Kidney epithelial cell (primary cell): ENCODE measurements around the gene HUS1B. TPM values are rescaled to one million over a fixed set of nuclear protein-coding genes. Genes with fewer than 3 reads are reported as not detected.
A peak's percentile ranks its signal among the peaks of the same experiment; 100 is the strongest.
"Not testable (repeated sequence)": the region's sequence is repeated elsewhere in the genome, so short reads cannot be mapped to it uniquely, and the experiment has no call there.

Experiments used
- DNase-seq: peaks from one replicate; pipeline ENCODE4 v3.0.0-alpha.2; 2010; ENCODE audit warnings: low read depth
- H3K27me3 ChIP-seq: 2 replicates; pipeline ENCODE4 v1.6.0; 2011; ENCODE audit warnings: low read length; ENCODE audit not compliant: control insufficient read depth, insufficient read depth
- H3K36me3 ChIP-seq: 2 replicates; pipeline ENCODE4 v1.5.1; 2011; ENCODE audit warnings: low read length; ENCODE audit not compliant: control insufficient read depth, insufficient read depth
- H3K4me3 ChIP-seq: 2 replicates; pipeline ENCODE4 v1.5.1; 2011; ENCODE audit warnings: low read depth, mild to moderate bottlenecking, control low read depth, low read length
- total RNA-seq: library from RNA; depleted of rRNA; stranded (reverse); fragments of >200 nt; gene quantifications from 2 replicates; pipeline ENCODE4 v1.2.3, GENCODE V29; 2015
- TF ChIP-seq, protein P1 (sequence below): IDR thresholded peaks from 2 replicates; pipeline ENCODE4 v1.5.1; 2011; ENCODE audit warnings: mild to moderate bottlenecking, moderate library complexity, low read length, control low read depth, inconsistent platforms; ENCODE audit not compliant: insufficient read depth, poor library complexity, severe bottlenecking

HUS1B gene
- total RNA-seq, 1 donor from 2014 or later, result not detected

DNA sequence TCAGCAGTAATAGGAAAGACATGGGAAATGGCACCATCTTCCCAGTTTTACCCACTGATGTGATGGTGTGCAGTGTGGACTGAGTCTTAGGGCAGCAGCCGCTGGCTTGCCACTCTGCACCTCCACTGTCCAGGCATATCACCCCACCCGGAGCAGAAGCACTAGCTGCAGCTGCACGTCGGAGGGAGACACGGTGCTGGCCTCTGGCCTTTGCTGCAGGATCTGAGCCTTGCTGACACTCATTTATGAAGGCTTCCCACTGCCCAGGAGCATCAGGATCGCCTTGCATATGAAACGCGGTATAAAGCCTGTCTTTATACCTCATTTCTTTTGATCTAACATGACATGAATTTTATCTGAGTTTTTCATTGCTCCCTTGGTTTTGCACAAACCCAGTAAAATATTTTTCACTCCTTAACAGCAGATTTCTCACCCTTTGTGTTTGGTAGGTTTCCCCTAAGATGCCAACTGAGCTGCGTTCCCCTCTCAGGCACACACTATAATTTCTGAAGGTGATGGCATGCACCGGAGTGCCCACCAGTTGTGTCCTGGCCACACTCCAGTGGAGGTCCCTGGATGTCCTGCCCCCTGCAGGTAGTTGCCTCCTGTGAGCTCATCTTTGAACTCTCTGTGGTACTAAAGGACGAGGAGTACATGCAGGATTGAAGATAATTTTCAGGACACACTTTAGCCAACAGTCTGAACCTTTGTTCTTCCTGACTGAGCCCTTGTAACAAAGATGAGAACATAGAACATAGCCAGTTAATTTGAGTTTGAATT is 45.0 kb upstream of the HUS1B start:
- no peaks in the 10 kb centered on the region for H3K27me3 ChIP-seq
- no peak for DNase-seq
- H3K36me3 ChIP-seq, result no peaks in the 10 kb centered on the region
- no peak overlapping the region for H3K4me3 ChIP-seq
- TF ChIP-seq, protein P1, sequence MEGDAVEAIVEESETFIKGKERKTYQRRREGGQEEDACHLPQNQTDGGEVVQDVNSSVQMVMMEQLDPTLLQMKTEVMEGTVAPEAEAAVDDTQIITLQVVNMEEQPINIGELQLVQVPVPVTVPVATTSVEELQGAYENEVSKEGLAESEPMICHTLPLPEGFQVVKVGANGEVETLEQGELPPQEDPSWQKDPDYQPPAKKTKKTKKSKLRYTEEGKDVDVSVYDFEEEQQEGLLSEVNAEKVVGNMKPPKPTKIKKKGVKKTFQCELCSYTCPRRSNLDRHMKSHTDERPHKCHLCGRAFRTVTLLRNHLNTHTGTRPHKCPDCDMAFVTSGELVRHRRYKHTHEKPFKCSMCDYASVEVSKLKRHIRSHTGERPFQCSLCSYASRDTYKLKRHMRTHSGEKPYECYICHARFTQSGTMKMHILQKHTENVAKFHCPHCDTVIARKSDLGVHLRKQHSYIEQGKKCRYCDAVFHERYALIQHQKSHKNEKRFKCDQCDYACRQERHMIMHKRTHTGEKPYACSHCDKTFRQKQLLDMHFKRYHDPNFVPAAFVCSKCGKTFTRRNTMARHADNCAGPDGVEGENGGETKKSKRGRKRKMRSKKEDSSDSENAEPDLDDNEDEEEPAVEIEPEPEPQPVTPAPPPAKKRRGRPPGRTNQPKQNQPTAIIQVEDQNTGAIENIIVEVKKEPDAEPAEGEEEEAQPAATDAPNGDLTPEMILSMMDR, result peak; percentile 35

DNA sequence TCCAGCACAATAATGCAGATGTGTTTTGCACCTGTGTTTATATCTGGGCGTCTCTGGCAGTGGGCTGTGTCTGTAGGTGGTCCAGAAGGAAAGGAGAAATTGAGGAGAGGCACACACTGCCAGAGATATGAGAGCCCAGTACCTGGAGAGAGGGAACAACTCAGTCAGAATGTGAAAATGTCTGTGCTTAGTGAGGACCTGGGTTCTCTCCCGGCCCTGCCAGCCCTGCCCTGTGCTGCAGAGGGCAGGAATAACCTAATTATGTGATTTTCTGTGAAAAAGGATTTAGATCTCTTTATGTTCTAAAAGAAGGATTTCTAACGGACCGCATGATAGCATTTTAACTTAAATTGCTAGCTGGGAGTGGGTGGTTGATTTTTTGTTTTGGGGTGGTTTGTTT is 44.3 kb upstream of the HUS1B start:
- TF ChIP-seq, protein P1, result no peak
- Histone ChIP-seq H3K4me3 (no peak overlapping the region), H3K36me3 (no peaks in the 10 kb centered on the region), H3K27me3 (no peaks in the 10 kb centered on the region)
- DNase-seq, result no peak

DNA sequence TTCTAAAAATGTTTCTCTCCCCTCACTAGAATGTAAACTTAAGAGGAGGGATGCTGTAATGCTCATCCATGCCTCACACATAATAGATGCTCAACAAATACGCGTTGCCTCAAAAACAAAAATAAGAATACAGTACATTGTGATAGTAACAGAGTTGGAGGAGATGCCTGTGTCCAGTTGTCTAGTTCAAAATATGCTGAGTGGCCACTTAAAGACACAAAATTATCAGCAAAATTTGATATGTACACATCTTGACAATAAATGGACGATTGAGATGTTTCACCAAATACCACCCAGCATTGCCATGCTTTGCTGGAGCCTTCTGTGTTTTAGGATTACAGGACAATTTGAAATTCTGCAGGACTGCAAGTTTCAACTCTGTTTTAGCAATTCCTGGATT is 43.6 kb upstream of the HUS1B start:
- no peak for DNase-seq
- Histone ChIP-seq H3K4me3 (no peak overlapping the region), H3K27me3 (no peaks in the 10 kb centered on the region), H3K36me3 (no peaks in the 10 kb centered on the region)
- TF ChIP-seq, protein P1, result no peak

DNA sequence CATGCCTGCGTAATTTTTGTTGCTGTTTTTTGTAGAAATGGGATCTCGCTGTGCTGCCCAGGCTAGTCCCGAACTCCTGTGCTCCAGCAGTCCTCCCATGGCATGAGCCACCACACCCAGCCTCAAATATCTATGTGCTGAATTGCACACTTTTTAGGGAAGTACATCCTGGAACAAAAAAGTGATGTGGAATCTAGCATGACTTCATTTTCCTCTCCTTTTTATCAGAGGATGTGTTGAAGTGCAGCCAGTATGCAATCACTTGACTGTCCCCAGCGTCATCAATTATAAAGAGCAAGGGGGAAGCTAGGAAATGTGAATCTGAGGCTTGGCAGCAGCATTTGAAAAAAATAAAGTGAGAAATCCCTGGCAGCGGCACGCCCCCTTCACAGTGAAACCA is 42.4 kb upstream of the HUS1B start:
- TF ChIP-seq, protein P1, result no peak

DNA sequence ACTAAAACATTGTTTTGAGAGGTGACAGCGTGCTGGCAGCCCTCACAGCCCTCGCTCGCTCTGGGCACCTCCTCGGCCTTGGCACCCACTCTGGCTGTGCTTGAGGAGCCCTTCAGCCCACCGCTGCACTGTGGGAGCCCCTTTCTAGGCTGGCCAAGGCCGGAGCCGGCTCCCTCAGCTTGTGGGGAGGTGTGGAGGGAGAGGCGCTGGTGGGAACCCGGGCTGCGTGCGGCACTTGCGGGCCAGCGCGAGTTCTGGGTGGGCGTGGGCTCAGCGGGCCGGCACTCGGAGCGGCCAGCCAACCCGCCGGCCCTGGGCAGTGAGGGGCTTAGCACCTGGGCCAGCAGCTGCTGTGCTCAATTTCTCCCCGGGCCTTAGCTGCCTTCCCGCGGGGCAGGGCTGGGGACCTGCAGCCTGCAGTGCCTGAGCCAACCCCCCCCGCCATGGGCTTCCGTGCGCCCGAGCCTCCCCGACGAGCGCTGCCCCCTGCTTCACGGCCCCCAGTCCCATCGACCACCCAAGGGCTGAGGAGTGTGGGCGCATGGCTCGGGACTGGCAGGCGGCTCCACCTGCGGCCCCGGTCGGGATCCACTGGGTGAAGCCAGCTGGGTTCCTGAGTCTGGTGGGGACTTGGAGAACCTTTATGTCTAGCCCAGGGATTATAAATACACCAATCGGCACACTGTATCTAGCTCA is 37.7 kb upstream of the HUS1B start:
- not testable (repeated sequence) for H3K4me3 ChIP-seq, H3K27me3 ChIP-seq, DNase-seq, H3K36me3 ChIP-seq

More for the DNA sequence above, 42.4 kb upstream of the HUS1B start:
- Histone ChIP-seq H3K4me3 (no peak overlapping the region), H3K27me3 (no peaks in the 10 kb centered on the region), H3K36me3 (no peaks in the 10 kb centered on the region)
- no peak for DNase-seq

DNA sequence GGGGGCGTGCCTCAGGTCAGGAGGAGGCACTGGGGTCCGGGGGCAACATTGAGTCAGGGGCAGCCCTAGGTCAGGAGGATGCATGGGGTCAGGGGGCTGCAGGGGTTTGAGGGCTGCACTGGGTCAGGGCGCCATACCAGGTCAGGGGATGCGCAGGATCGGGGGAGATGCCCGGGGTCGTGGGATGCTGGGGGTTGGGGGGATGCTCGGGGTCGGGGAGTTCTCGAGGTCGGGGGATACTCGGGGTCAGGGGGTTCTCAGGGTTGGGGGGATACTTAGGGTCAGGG is 36.8 kb upstream of the HUS1B start:
- Histone ChIP-seq H3K4me3 (peak overlapping the region; percentile 88), H3K27me3 (no peaks in the 10 kb centered on the region), H3K36me3 (no peaks in the 10 kb centered on the region)
- TF ChIP-seq, protein P1, result no peak
- DNase-seq, result no peak
